SJSA1 (cell line): ENCODE data around the gene CLIP4. TPM values are rescaled to one million over a fixed set of nuclear protein-coding genes. Genes with fewer than 3 reads are reported as not detected.

Experiments
- DNase-seq, 2 experiments: peaks; one replicate each; pipeline ENCODE4 v3.0.0-alpha.2; 2015 to 2020; ENCODE audit warnings: low spot score in 2 of 2, low read depth in 1 of 2
- H3K27ac ChIP-seq: fragments of 250-450 bp; sonication (Bioruptor Pico); 2 replicates; pipeline ENCODE4 v1.5.1; 2020; ENCODE audit warnings: mild to moderate bottlenecking, moderate library complexity
- H3K27me3 ChIP-seq: fragments of 250-450 bp; sonication (Bioruptor Pico); replicated peaks from 2 replicates; pipeline ENCODE4 v1.5.1; 2020; ENCODE audit warnings: mild to moderate bottlenecking, moderate library complexity
- H3K36me3 ChIP-seq: fragments of 250-450 bp; sonication (Bioruptor Pico); 2 replicates; pipeline ENCODE4 v1.5.1; 2020; ENCODE audit warnings: mild to moderate bottlenecking
- H3K4me1 ChIP-seq: fragments of 250-450 bp; sonication (Bioruptor Pico); replicated peaks from 2 replicates; pipeline ENCODE4 v1.6.1; 2021; ENCODE audit warnings: mild to moderate bottlenecking
- H3K4me3 ChIP-seq: fragments of 250-450 bp; sonication (Bioruptor Pico); 2 replicates; pipeline ENCODE4 v1.5.1; 2020; ENCODE audit warnings: mild to moderate bottlenecking
- H3K9me3 ChIP-seq: fragments of 250-450 bp; sonication (Bioruptor Pico); replicated peaks from 2 replicates; pipeline ENCODE4 v1.5.1; 2020; ENCODE audit warnings: mild to moderate bottlenecking
- total RNA-seq: library from RNA; depleted of rRNA; stranded (reverse); fragments of >200 nt; shearing (Covaris generic); gene quantifications from 2 replicates; pipeline ENCODE4 v1.2.3, GENCODE V29; 2014

The CLIP4 gene
- total RNA-seq, 1 experiment from 2014 or later: 34.2 TPM

DNA sequence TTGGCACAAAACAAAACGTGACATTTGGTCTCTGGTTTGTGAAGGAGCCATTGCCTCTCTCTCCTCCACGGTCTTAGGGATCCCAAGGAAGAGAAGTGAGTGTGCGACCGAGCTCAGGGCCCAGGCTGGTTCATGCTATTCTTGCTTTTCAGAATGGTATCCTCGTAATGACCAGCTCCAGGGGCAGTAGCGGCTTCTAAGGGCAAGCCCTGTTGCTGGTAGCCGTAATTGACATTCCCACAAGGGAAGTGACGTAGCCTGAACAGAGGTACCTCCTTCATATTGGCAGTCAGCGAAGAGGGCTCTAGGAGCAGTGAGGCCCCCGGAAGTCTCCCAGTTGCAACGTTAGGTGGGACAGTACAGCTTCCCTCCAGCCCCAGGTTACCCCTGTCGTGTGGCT is 77.9 kb downstream of the CLIP4 start:
- Histone ChIP-seq H3K4me1 (peaks cover 14% of the 10 kb centered on the region), H3K27me3 (no peaks in the 10 kb centered on the region), H3K36me3 (no peaks in the 10 kb centered on the region), H3K4me3 (no peak overlapping the region), H3K9me3 (no peaks in the 10 kb centered on the region), H3K27ac (peak overlapping the region; percentile 26; the same call in 1 of the 2 replicates)
- DNase-seq: no peak

- Histone ChIP-seq H3K36me3 (no peaks in the 10 kb centered on the region), H3K27me3 (no peaks in the 10 kb centered on the region), H3K4me3 (no peak overlapping the region), H3K27ac (no peak overlapping the region), H3K4me1 (peaks cover 14% of the 10 kb centered on the region), H3K9me3 (no peaks in the 10 kb centered on the region)
- no peak for DNase-seq
These were observed 78.5 kb downstream of the CLIP4 start for GRCh38 chr2:29193681-29194080.

DNA sequence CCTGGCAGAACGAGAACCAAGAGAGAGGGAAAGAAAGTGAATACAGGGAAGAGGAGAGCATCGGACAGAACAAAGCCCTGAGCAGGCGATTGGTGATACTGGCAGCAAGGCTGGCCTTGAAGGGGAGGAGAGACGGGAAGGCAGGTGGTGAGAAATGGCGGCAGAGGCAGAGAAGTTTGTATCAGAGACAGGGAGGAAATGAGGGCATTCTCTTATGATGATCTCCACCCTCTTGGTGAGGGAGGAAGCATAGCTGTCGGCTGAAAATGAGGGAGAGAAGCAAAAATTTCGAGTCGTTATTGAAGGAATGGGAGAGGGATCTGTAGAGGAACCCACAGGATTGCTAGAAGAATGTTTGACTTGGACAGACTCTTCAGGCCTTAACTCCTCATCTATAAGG is 80.6 kb downstream of the CLIP4 start:
- no peak for DNase-seq
- no peak overlapping the region for H3K27ac ChIP-seq
- H3K36me3 ChIP-seq: no peaks in the 10 kb centered on the region

DNA sequence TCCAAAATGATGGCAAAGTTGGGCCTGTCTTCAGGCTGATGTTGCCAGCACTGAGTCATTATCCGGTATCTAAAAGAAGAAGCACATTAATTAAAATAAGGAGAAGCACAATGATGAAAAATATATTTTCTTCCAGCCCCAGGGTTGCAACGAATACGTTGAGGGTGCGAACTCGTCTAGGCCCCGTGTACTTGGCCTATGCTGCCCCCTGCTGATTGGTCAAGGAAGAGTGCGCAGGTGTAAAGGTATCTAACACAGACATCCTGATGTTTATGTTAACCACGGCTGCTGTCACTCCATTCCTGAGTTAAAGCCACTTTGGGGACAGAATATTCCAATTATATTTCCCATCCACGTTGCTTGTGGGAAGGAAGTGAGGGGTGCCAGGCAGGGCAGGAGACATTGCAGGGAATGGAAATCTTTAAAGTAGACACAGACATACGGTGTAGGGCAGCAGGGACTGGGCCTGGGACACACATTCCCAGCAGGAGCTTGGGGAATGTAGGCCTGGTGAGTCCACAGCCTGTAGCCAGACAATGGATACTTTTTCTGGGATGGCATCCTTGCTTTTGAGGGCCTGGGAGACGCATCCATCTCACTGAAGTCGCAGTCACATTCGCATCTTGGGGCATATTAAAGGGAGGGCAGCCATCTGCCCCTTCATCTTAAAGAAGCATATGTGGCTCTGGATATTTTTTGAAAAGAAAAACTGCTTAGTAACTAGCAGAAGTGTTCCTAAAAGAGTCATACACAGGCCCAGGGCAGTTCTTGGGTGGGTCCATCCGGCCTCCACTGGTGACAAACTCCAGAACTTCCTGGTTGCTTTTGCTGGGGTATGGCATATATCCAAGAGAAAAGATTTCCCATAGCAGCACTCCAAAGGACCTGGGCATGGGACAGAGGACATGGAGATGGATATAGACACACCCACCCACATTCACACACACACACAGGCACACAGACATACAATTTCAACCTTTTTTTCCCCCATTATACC is 81.9 kb downstream of the CLIP4 start:
- Histone ChIP-seq H3K27me3 (no peaks in the 10 kb centered on the region), H3K27ac (no peak overlapping the region), H3K4me1 (peaks cover 11% of the 10 kb centered on the region), H3K9me3 (no peaks in the 10 kb centered on the region), H3K4me3 (no peak overlapping the region), H3K36me3 (no peaks in the 10 kb centered on the region)
- peak; percentile 30 to 67 for DNase-seq

More for the DNA sequence above, 80.6 kb downstream of the CLIP4 start:
- H3K9me3 ChIP-seq: no peaks in the 10 kb centered on the region
- peaks cover 14% of the 10 kb centered on the region for H3K4me1 ChIP-seq
- no peaks in the 10 kb centered on the region for H3K27me3 ChIP-seq
- H3K4me3 ChIP-seq: no peak overlapping the region

- no peaks in the 10 kb centered on the region for H3K9me3 ChIP-seq
- no peaks in the 10 kb centered on the region for H3K36me3 ChIP-seq
- DNase-seq: no peak
- no peak overlapping the region for H3K27ac ChIP-seq
- H3K27me3 ChIP-seq: no peaks in the 10 kb centered on the region
- peaks cover 4% of the 10 kb centered on the region for H3K4me1 ChIP-seq
- no peak overlapping the region for H3K4me3 ChIP-seq
These were observed 86.8 kb downstream of the CLIP4 start for GRCh38 chr2:29201979-29202378.

- H3K27ac ChIP-seq: no peak overlapping the region
- no peak overlapping the region for H3K4me3 ChIP-seq
- no peak for DNase-seq
- H3K27me3 ChIP-seq: no peaks in the 10 kb centered on the region
- no peaks in the 10 kb centered on the region for H3K9me3 ChIP-seq
- no peaks in the 10 kb centered on the region for H3K36me3 ChIP-seq
- H3K4me1 ChIP-seq: peaks cover 13% of the 10 kb centered on the region
These were observed 87.7 kb downstream of the CLIP4 start for GRCh38 chr2:29202819-29203495.

DNA sequence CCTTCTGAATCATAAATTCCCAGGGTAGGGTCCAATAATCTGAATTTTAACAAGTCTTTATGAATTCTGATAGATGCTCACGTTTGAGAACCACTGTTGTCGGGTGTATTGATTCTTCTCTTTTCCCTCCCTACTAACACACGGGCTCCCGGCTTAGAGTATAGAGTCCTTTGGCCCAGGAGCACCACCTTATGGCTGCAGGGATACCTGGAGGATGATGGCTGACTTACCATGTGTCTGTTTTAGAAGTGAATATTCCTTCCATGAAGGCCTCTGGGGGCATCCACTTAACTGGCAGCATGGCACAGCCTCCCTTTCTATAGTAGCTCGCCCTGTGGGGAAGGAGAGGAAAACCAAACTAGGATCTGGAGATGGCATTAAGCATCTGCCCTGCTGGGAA is 91.7 kb downstream of the CLIP4 start:
- no peak overlapping the region for H3K27ac ChIP-seq
- H3K4me3 ChIP-seq: no peak overlapping the region
- no peaks in the 10 kb centered on the region for H3K9me3 ChIP-seq
- no peak for DNase-seq
- no peaks in the 10 kb centered on the region for H3K36me3 ChIP-seq
- no peaks in the 10 kb centered on the region for H3K27me3 ChIP-seq
- peaks cover 13% of the 10 kb centered on the region for H3K4me1 ChIP-seq

DNA sequence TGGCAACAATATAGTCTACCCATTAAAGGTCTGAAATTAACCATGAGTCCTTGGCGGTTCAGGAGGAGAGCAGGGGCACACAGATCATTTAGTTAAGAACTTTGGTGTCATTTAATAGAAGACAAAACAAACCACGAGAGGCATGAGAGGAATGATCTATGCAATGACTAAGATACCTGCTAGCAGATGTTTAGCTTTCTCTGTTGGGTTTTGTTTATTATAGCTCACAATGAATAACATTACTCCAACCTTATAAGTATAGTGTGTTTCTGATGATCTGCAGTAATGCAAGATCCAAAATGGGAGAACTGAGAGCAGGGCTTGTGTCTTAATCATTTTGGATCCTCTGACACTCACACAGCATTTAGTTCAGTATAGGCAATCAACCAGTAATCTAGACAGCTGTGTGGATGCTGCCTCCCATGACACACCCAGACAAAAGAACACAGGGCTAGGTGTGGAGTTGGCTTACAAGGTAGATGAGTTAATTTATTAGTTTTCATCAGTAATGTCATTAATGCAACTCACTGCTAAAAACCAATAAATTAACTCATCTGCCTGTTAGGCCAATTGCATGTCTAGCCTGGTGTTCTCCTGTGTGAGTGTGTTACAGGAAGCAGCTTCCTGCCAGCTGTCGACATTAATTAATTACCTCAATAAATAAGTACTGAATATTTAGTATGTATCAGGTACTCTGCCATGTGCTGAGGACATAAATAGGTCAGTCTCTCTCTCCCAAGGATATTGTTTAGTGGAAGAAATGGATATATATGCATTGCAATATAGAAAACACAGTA is 92.3 kb downstream of the CLIP4 start:
- no peaks in the 10 kb centered on the region for H3K9me3 ChIP-seq
- H3K36me3 ChIP-seq: no peaks in the 10 kb centered on the region
- peak in 1 of 2 experiments; percentile 42 for DNase-seq

DNA sequence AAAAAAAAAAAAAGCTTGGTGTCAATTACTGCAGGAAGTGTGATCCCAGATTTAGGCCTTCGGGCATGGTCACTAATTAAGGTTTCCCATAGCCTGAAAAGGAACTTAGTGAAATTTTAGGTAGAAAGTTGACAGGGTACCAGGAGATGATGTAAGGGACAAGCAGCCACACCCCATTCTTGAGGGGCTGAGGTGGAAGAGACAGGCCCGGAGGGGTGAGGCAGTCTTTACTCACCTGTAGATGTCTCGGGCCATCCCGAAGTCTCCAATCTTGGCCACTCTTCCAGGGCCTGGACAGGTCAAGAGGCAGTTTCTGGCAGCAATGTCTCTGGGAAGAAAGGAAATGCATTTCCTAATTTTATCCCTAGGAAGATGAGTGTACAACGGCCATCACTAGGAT is 94.3 kb downstream of the CLIP4 start:
- H3K9me3 ChIP-seq: no peaks in the 10 kb centered on the region
- no peak overlapping the region for H3K27ac ChIP-seq
- DNase-seq: no peak
- H3K27me3 ChIP-seq: no peaks in the 10 kb centered on the region
- no peak overlapping the region for H3K4me3 ChIP-seq
- peaks cover 13% of the 10 kb centered on the region for H3K4me1 ChIP-seq
- no peaks in the 10 kb centered on the region for H3K36me3 ChIP-seq

More for the DNA sequence above, 92.3 kb downstream of the CLIP4 start:
- no peak overlapping the region for H3K4me3 ChIP-seq
- H3K27ac ChIP-seq: no peak overlapping the region
- H3K27me3 ChIP-seq: no peaks in the 10 kb centered on the region
- peaks cover 13% of the 10 kb centered on the region for H3K4me1 ChIP-seq

- Histone ChIP-seq H3K27me3 (no peaks in the 10 kb centered on the region), H3K4me1 (peaks cover 9% of the 10 kb centered on the region), H3K36me3 (no peaks in the 10 kb centered on the region), H3K27ac (no peak overlapping the region), H3K9me3 (no peaks in the 10 kb centered on the region), H3K4me3 (no peak overlapping the region)
- no peak for DNase-seq
These were observed 96.8 kb downstream of the CLIP4 start for GRCh38 chr2:29212009-29212408.

GRCh38 chr2:29213888-29214291 is 98.7 kb downstream of the CLIP4 start:
- Histone ChIP-seq H3K27ac (no peak overlapping the region), H3K27me3 (no peaks in the 10 kb centered on the region), H3K4me1 (no peaks in the 10 kb centered on the region), H3K4me3 (no peak overlapping the region), H3K9me3 (no peaks in the 10 kb centered on the region), H3K36me3 (no peaks in the 10 kb centered on the region)
- no peak for DNase-seq

DNA sequence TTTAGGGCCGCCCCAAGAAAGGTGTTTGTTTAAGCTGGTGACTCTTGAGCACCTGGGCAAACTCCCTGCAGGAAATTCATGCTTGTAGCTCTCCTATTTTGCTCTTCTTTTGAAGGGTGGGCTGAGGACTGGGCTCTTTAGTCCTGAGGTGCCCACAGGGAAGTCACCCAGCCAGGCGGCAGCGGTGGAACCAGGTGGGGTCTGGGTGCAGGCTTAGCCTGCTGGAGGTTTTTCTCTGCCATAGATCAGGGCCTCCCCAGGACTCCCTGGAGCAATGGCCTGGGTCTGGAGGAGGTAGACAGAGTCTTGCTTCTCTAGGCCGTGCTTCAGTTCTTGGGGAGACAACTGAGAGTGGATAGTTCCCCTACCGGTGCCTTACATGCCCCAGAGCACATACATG is 99.9 kb downstream of the CLIP4 start:
- H3K4me3 ChIP-seq: no peak overlapping the region
- DNase-seq: peak in 1 of 2 experiments; percentile 12
- H3K27ac ChIP-seq: no peak overlapping the region
- no peaks in the 10 kb centered on the region for H3K9me3 ChIP-seq
- H3K27me3 ChIP-seq: no peaks in the 10 kb centered on the region
- no peaks in the 10 kb centered on the region for H3K36me3 ChIP-seq
- no peaks in the 10 kb centered on the region for H3K4me1 ChIP-seq

GRCh38 chr2:29215739-29216608 is 100.8 kb downstream of the CLIP4 start:
- H3K4me1 ChIP-seq: no peaks in the 10 kb centered on the region
- no peaks in the 10 kb centered on the region for H3K36me3 ChIP-seq
- no peaks in the 10 kb centered on the region for H3K27me3 ChIP-seq
- peak in 1 of 2 experiments; percentile 28 for DNase-seq
- no peak overlapping the region for H3K27ac ChIP-seq
- H3K9me3 ChIP-seq: no peaks in the 10 kb centered on the region
- no peak overlapping the region for H3K4me3 ChIP-seq
